ENCODE measurements around the gene BCL11A.

GRCh38 chr2:60502144-60502543 is 51.3 kb downstream of the BCL11A start:
- TF ChIP-seq CTCF (conservative IDR thresholded peaks at IDR 0.05) (no peak), ZFX (IDR thresholded peaks at IDR 0.05) (no peak)

Data from C4-2B (cell line).